Lower leg skin (tissue), 4 donors: ENCODE results near the gene PIF1. TPM values are rescaled to one million over a fixed set of nuclear protein-coding genes. Genes with fewer than 3 reads are reported as not detected.
"Not testable (repeated sequence)": the region's sequence is repeated elsewhere in the genome, so short reads cannot be mapped to it uniquely, and the experiment has no call there.

Source experiments
- DNase-seq, 2 donors: peaks; one replicate each; pipeline ENCODE4 v3.0.0-alpha.2; 2019; ENCODE audit warnings: low spot score in 2 of 2
- H3K4me3 ChIP-seq: fragments of 200-600 bp; sonication (generic); 2 replicates; pipeline ENCODE4 v1.5.1; 2017; ENCODE audit warnings: mild to moderate bottlenecking, low read depth; ENCODE audit not compliant: poor library complexity, severe bottlenecking
- CTCF ChIP-seq, 3 donors: fragments of 450-650 bp; IDR thresholded peaks; one replicate each; pipeline ENCODE4 v1.5.1; 2016; ENCODE audit warnings: antibody characterized with exemption in 3 of 3, mild to moderate bottlenecking in 3 of 3, moderate library complexity in 2 of 3
- POLR2A ChIP-seq, 2 donors: fragments of 450-650 bp; IDR thresholded peaks; one replicate each; pipeline ENCODE4 v1.6.1; 2016 to 2017; ENCODE audit warnings: antibody characterized with exemption in 2 of 2, mild to moderate bottlenecking in 1 of 2, moderate library complexity in 1 of 2
- WGBS, 2 donors: methylation state at CpG; one replicate each; pipeline ENCODE4 v1.1.5; 2018; 5-methylcytosine and 5-hydroxymethylcytosine counted together
- intact Hi-C: fragments of 100-400 bp; cut with DNase I; formaldehyde crosslinking; loops from one replicate; pipeline ENCODE4 v1.15.0; 2023; ENCODE audit warnings: low total_unique reads
- total RNA-seq, 4 donors: library from RNA; depleted of rRNA; stranded (reverse); fragments of >200 nt; gene quantifications; one replicate each; pipeline ENCODE4 v1.1.0, GENCODE V29; 2016

PIF1 gene
- total RNA-seq, 4 donors from 2014 or later: 0.25 to 2.5 (median 1.7) TPM

GRCh38 chr15:64833690-64834089, 8.2 kb upstream of the PIF1 start:
- H3K4me3 ChIP-seq: no peak overlapping the region
- DNase-seq: no peak
- intact Hi-C loops: no loop called here
- TF ChIP-seq POLR2A (IDR thresholded peaks at IDR 0.05) (no peak), CTCF (IDR thresholded peaks at IDR 0.05) (no peak)
- 92 to 99% methylated on average over 4 of the region's 4 CpGs for WGBS, 2 donors

- DNase-seq: no peak
- TF ChIP-seq CTCF (IDR thresholded peaks at IDR 0.05): no peak
- TF ChIP-seq POLR2A (IDR thresholded peaks at IDR 0.05): no peak
- WGBS, 2 donors: 86 to 88% methylated on average over 5 of the region's 5 CpGs
- no peak overlapping the region for H3K4me3 ChIP-seq
- intact Hi-C loops: no loop called here
These were observed 3.5 kb upstream of the PIF1 start for GRCh38 chr15:64828985-64829384.

- no peak overlapping the region for H3K4me3 ChIP-seq
- no peak for TF ChIP-seq CTCF (IDR thresholded peaks at IDR 0.05)
- no peak for TF ChIP-seq POLR2A (IDR thresholded peaks at IDR 0.05)
- WGBS, 2 donors: 1 to 2% methylated on average over 17 of the region's 17 CpGs
- intact Hi-C loops: no loop called here
- DNase-seq: no peak
These were observed 467 bp downstream of the PIF1 start for GRCh38 chr15:64824929-64825430.

- TF ChIP-seq POLR2A (IDR thresholded peaks at IDR 0.05): no peak
- no peak for TF ChIP-seq CTCF (IDR thresholded peaks at IDR 0.05)
- no peak overlapping the region for H3K4me3 ChIP-seq
- intact Hi-C loops: no loop called here
- 98 to 99% methylated on average over 12 to 13 of the region's 13 CpGs for WGBS, 2 donors
- DNase-seq: no peak
These were observed 9.0 kb downstream of the PIF1 start for GRCh38 chr15:64816452-64816851.

- DNase-seq, H3K4me3 ChIP-seq, intact Hi-C loops: not testable (repeated sequence)
- WGBS, 2 donors: 77 to 81% methylated on average over 4 of the region's 4 CpGs
These were observed 10.5 kb downstream of the PIF1 start for GRCh38 chr15:64814965-64815364.

- intact Hi-C loops, H3K4me3 ChIP-seq, DNase-seq: not testable (repeated sequence)
- WGBS, 2 donors: 92 to 98% methylated on average over 8 of the region's 8 CpGs
These were observed 11.2 kb downstream of the PIF1 start for GRCh38 chr15:64814283-64814682.

GRCh38 chr15:64813075-64813474, 12.4 kb downstream of the PIF1 start:
- intact Hi-C loops: no loop called here

More at GRCh38 chr15:64813075-64813474, 12.4 kb downstream of the PIF1 start:
- no peak for TF ChIP-seq CTCF (IDR thresholded peaks at IDR 0.05)
- no peak for TF ChIP-seq POLR2A (IDR thresholded peaks at IDR 0.05)
- no peak for DNase-seq
- WGBS, 2 donors: 81 to 94% methylated on average over 6 of the region's 6 CpGs
- H3K4me3 ChIP-seq: no peak overlapping the region
